WTC11 (cell line): ENCODE measurements around the gene TTLL11.

Source experiments
- ATF1 ChIP-seq: sonication (generic); formaldehyde crosslinking; IDR thresholded peaks from 2 replicates; pipeline ENCODE4 v1.8.1; 2023; ENCODE audit warnings: mild to moderate bottlenecking, moderate library complexity, missing genetic modification reagents
- TCF7 ChIP-seq: sonication (generic); formaldehyde crosslinking; IDR thresholded peaks from 2 replicates; pipeline ENCODE4 v1.8.0; 2022; ENCODE audit warnings: mild to moderate bottlenecking, low read depth, missing genetic modification reagents, moderate library complexity
- TF ChIP-seq, protein P1 (sequence below): fragments of 200-600 bp; IDR thresholded peaks from 2 replicates; pipeline ENCODE4 v1.8.0; 2022; ENCODE audit warnings: antibody characterized with exemption
- TF ChIP-seq, protein P2 (sequence below): sonication (generic); formaldehyde crosslinking; IDR thresholded peaks from 2 replicates; pipeline ENCODE4 v1.8.0; 2022; ENCODE audit warnings: missing genetic modification reagents
- TF ChIP-seq, protein P3 (sequence below): fragments of 250-450 bp; sonication (Bioruptor Pico); IDR thresholded peaks from 2 replicates; pipeline ENCODE4 v1.9.0; 2021; ENCODE audit warnings: mild to moderate bottlenecking
- TF ChIP-seq, protein P4 (sequence below): sonication (generic); formaldehyde crosslinking; IDR thresholded peaks from 2 replicates; pipeline ENCODE4 v1.8.1; 2023; ENCODE audit warnings: mild to moderate bottlenecking, missing genetic modification reagents
- TF ChIP-seq, protein P5 (sequence below): sonication (generic); formaldehyde crosslinking; IDR thresholded peaks from 2 replicates; pipeline ENCODE4 v1.8.1; 2022; ENCODE audit warnings: missing genetic modification reagents, borderline replicate concordance
- TF ChIP-seq, protein P6 (sequence below): sonication (generic); formaldehyde crosslinking; IDR thresholded peaks from 2 replicates; pipeline ENCODE4 v1.8.1; 2022; ENCODE audit warnings: low read depth, missing genetic modification reagents, borderline replicate concordance

DNA sequence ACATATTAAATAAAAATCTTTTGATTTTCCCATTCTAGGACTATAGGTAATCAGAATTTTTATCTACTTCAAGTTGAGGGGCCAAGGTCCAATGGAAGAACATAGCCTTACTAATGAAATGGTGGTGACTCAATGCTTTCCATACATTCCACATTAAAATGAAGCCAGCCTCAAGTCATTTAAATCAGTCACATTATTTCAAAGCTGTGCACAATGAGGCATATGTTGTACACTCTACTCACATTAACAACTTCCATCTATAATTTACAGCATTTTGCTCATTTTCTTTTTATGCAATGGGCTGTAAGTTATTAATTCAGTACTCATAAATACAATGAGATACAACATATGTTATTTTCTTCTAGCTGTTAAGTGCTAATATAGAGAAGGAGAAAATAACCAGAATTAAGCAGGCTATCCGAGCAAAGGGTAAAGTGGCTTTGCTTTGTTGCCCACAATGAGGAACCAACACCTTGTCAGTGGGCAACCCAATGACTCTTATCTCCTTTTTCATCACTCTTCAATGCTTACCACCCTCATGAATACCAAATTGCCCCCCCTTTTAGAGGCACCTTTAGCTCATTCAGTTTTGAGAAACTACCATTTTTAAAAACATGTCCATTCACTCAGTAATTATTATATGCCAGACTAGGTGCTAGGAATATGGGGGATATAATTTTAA is 52.4 kb downstream of the TTLL11 start:
- TF ChIP-seq, protein P1, sequence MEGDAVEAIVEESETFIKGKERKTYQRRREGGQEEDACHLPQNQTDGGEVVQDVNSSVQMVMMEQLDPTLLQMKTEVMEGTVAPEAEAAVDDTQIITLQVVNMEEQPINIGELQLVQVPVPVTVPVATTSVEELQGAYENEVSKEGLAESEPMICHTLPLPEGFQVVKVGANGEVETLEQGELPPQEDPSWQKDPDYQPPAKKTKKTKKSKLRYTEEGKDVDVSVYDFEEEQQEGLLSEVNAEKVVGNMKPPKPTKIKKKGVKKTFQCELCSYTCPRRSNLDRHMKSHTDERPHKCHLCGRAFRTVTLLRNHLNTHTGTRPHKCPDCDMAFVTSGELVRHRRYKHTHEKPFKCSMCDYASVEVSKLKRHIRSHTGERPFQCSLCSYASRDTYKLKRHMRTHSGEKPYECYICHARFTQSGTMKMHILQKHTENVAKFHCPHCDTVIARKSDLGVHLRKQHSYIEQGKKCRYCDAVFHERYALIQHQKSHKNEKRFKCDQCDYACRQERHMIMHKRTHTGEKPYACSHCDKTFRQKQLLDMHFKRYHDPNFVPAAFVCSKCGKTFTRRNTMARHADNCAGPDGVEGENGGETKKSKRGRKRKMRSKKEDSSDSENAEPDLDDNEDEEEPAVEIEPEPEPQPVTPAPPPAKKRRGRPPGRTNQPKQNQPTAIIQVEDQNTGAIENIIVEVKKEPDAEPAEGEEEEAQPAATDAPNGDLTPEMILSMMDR = no peak
- TF ChIP-seq, protein P2, sequence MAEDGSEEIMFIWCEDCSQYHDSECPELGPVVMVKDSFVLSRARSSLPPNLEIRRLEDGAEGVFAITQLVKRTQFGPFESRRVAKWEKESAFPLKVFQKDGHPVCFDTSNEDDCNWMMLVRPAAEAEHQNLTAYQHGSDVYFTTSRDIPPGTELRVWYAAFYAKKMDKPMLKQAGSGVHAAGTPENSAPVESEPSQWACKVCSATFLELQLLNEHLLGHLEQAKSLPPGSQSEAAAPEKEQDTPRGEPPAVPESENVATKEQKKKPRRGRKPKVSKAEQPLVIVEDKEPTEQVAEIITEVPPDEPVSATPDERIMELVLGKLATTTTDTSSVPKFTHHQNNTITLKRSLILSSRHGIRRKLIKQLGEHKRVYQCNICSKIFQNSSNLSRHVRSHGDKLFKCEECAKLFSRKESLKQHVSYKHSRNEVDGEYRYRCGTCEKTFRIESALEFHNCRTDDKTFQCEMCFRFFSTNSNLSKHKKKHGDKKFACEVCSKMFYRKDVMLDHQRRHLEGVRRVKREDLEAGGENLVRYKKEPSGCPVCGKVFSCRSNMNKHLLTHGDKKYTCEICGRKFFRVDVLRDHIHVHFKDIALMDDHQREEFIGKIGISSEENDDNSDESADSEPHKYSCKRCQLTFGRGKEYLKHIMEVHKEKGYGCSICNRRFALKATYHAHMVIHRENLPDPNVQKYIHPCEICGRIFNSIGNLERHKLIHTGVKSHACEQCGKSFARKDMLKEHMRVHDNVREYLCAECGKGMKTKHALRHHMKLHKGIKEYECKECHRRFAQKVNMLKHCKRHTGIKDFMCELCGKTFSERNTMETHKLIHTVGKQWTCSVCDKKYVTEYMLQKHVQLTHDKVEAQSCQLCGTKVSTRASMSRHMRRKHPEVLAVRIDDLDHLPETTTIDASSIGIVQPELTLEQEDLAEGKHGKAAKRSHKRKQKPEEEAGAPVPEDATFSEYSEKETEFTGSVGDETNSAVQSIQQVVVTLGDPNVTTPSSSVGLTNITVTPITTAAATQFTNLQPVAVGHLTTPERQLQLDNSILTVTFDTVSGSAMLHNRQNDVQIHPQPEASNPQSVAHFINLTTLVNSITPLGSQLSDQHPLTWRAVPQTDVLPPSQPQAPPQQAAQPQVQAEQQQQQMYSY (CRISPR knock-in tag) = no peak
- TF ChIP-seq, protein P3, sequence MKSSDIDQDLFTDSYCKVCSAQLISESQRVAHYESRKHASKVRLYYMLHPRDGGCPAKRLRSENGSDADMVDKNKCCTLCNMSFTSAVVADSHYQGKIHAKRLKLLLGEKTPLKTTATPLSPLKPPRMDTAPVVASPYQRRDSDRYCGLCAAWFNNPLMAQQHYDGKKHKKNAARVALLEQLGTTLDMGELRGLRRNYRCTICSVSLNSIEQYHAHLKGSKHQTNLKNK (CRISPR knock-in tag) = no peak
- TF ChIP-seq, protein P4, sequence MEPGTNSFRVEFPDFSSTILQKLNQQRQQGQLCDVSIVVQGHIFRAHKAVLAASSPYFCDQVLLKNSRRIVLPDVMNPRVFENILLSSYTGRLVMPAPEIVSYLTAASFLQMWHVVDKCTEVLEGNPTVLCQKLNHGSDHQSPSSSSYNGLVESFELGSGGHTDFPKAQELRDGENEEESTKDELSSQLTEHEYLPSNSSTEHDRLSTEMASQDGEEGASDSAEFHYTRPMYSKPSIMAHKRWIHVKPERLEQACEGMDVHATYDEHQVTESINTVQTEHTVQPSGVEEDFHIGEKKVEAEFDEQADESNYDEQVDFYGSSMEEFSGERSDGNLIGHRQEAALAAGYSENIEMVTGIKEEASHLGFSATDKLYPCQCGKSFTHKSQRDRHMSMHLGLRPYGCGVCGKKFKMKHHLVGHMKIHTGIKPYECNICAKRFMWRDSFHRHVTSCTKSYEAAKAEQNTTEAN (CRISPR knock-in tag) = no peak
- TF ChIP-seq, protein P5, sequence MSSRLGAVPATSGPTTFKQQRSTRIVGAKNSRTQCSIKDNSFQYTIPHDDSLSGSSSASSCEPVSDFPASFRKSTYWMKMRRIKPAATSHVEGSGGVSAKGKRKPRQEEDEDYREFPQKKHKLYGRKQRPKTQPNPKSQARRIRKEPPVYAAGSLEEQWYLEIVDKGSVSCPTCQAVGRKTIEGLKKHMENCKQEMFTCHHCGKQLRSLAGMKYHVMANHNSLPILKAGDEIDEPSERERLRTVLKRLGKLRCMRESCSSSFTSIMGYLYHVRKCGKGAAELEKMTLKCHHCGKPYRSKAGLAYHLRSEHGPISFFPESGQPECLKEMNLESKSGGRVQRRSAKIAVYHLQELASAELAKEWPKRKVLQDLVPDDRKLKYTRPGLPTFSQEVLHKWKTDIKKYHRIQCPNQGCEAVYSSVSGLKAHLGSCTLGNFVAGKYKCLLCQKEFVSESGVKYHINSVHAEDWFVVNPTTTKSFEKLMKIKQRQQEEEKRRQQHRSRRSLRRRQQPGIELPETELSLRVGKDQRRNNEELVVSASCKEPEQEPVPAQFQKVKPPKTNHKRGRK (CRISPR knock-in tag) = no peak
- no peak for TF ChIP-seq ATF1 (CRISPR knock-in tag)
- TF ChIP-seq, protein P6, sequence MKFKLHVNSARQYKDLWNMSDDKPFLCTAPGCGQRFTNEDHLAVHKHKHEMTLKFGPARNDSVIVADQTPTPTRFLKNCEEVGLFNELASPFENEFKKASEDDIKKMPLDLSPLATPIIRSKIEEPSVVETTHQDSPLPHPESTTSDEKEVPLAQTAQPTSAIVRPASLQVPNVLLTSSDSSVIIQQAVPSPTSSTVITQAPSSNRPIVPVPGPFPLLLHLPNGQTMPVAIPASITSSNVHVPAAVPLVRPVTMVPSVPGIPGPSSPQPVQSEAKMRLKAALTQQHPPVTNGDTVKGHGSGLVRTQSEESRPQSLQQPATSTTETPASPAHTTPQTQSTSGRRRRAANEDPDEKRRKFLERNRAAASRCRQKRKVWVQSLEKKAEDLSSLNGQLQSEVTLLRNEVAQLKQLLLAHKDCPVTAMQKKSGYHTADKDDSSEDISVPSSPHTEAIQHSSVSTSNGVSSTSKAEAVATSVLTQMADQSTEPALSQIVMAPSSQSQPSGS (CRISPR knock-in tag) = no peak
- no peak for TF ChIP-seq TCF7 (CRISPR knock-in tag)
